ENCODE data around the gene ARHGAP10. TPM values are rescaled to one million over a fixed set of nuclear protein-coding genes. Genes with fewer than 3 reads are reported as not detected.

Gene ARHGAP10
- total RNA-seq, 1 experiment from 2014 or later, result 4.8 TPM

DNA sequence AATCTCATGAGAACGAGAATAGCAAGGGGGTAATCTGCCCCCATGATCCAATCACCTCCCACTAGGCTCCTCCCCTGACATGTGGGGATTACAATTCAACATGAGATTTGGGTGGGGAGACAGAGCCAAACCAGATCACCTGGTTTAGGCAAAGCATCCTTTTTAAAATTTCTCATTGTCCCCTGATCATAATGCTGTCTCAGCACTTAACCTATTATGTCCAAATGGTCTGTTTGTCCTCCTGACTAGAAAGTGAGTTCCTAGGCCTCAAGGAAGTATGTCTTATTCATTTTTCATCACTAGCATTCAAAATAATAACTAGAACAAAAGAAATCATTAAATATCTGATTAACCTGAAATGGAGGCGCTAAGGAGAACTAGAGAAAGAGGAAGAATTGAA, 40.1 kb upstream of the ARHGAP10 start:
- no peak overlapping the region for H3K4me3 ChIP-seq (ENCODE audit: low read depth, low read length, poor library complexity, severe bottlenecking)
- H3K4me1 ChIP-seq (ENCODE audit: insufficient read depth, low read length, poor library complexity, severe bottlenecking), result no peaks in the 10 kb centered on the region
- no peaks in the 10 kb centered on the region for H3K9me3 ChIP-seq (ENCODE audit: low read depth, low read length, poor library complexity, severe bottlenecking)
- CTCF ChIA-PET, result no interaction called here
- TF ChIP-seq, protein P1, sequence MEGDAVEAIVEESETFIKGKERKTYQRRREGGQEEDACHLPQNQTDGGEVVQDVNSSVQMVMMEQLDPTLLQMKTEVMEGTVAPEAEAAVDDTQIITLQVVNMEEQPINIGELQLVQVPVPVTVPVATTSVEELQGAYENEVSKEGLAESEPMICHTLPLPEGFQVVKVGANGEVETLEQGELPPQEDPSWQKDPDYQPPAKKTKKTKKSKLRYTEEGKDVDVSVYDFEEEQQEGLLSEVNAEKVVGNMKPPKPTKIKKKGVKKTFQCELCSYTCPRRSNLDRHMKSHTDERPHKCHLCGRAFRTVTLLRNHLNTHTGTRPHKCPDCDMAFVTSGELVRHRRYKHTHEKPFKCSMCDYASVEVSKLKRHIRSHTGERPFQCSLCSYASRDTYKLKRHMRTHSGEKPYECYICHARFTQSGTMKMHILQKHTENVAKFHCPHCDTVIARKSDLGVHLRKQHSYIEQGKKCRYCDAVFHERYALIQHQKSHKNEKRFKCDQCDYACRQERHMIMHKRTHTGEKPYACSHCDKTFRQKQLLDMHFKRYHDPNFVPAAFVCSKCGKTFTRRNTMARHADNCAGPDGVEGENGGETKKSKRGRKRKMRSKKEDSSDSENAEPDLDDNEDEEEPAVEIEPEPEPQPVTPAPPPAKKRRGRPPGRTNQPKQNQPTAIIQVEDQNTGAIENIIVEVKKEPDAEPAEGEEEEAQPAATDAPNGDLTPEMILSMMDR (conservative IDR thresholded peaks at IDR 0.05; ENCODE audit: low read depth, low read length), result no peak
- no peak for TF ChIP-seq EZH2 (IDR thresholded peaks at IDR 0.05; ENCODE audit: borderline replicate concordance, low read depth, low read length, poor library complexity, severe bottlenecking)
- no peak for DNase-seq (ENCODE audit: low spot score)
- no peaks in the 10 kb centered on the region for H3K36me3 ChIP-seq (ENCODE audit: insufficient read depth, low read length, poor library complexity, severe bottlenecking)
- no TSS peak for BruUV-seq (replicated peaks)
- intact Hi-C loops (cut with micrococcal nuclease; ENCODE audit: unreplicated experiment), result no loop called here
- POLR2A ChIA-PET (ENCODE audit: low non-redundant PET), result no interaction called here
- no peak overlapping the region for H3K27ac ChIP-seq (ENCODE audit: low read depth, low read length, poor library complexity, severe bottlenecking)
- no peaks in the 10 kb centered on the region for H3K27me3 ChIP-seq (replicated peaks; ENCODE audit: insufficient read depth, low read depth, low read length, poor library complexity)

DNA sequence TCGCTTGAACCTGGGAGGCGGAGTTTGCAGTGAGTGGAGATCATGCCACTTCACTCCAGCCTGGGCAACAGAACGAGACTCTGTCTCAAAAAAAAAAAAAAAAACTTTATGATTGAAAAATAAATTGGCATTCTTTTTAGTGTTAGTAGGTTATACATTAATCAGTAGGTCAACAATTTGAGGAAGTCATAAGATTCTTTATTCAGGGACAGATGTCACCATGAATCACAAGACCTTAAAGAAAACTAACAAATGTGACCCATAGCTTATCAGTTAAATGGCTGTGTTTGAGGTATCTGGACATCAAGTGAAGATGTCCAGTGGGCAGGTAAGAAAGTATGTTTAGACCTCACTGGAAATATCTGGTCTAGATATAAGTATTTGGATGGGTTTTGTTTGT, 38.7 kb upstream of the ARHGAP10 start:
- ChIA-PET POLR2A (ENCODE audit: low non-redundant PET) (no interaction called here), CTCF (no interaction called here)
- intact Hi-C loops (cut with micrococcal nuclease; ENCODE audit: unreplicated experiment), result no loop called here
- H3K4me1 ChIP-seq (ENCODE audit: insufficient read depth, low read length, poor library complexity, severe bottlenecking), result no peaks in the 10 kb centered on the region
- BruUV-seq (replicated peaks), result no TSS peak
- H3K4me3 ChIP-seq (ENCODE audit: low read depth, low read length, poor library complexity, severe bottlenecking), result no peak overlapping the region
- no peak overlapping the region for H3K27ac ChIP-seq (ENCODE audit: low read depth, low read length, poor library complexity, severe bottlenecking)
- no peaks in the 10 kb centered on the region for H3K36me3 ChIP-seq (ENCODE audit: insufficient read depth, low read length, poor library complexity, severe bottlenecking)
- no peaks in the 10 kb centered on the region for H3K9me3 ChIP-seq (ENCODE audit: low read depth, low read length, poor library complexity, severe bottlenecking)
- DNase-seq (ENCODE audit: low spot score), result no peak
- H3K27me3 ChIP-seq (replicated peaks; ENCODE audit: insufficient read depth, low read depth, low read length, poor library complexity), result no peaks in the 10 kb centered on the region
- no peak for TF ChIP-seq EZH2 (IDR thresholded peaks at IDR 0.05; ENCODE audit: borderline replicate concordance, low read depth, low read length, poor library complexity, severe bottlenecking)

DNA sequence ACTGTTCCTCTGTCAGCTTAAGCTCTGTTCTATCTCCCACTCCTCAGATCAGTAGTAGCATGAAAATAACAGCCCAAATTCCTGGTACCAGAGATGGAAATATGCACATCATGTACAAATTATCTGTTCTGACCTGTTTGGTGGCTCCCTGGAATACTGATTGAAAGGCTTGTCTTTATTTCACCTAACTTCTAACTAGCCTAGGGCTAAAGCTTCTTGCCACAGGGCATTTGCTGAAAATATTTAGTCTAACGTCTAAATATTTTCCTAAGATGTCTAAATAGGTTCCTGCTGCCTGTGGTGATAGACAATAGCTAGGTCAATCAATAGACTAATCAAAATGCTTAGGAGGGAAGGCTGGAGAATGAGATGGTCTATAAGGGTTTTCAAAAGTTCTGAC, 35.0 kb upstream of the ARHGAP10 start:
- intact Hi-C loops (cut with micrococcal nuclease; ENCODE audit: unreplicated experiment), result no loop called here
- no TSS peak for BruUV-seq (replicated peaks)
- TF ChIP-seq, protein P1 (conservative IDR thresholded peaks at IDR 0.05; ENCODE audit: low read depth, low read length), result no peak
- H3K27ac ChIP-seq (ENCODE audit: low read depth, low read length, poor library complexity, severe bottlenecking), result no peak overlapping the region
- no peaks in the 10 kb centered on the region for H3K4me1 ChIP-seq (ENCODE audit: insufficient read depth, low read length, poor library complexity, severe bottlenecking)
- no peaks in the 10 kb centered on the region for H3K27me3 ChIP-seq (replicated peaks; ENCODE audit: insufficient read depth, low read depth, low read length, poor library complexity)
- ChIA-PET CTCF (interaction anchor here (1.7 kb wide), 1 partner anchor 170 kb away, joined by 3 read pairs; no protein-coding TSS in a partner anchor), POLR2A (ENCODE audit: low non-redundant PET) (no interaction called here)
- no peaks in the 10 kb centered on the region for H3K36me3 ChIP-seq (ENCODE audit: insufficient read depth, low read length, poor library complexity, severe bottlenecking)
- H3K4me3 ChIP-seq (ENCODE audit: low read depth, low read length, poor library complexity, severe bottlenecking), result no peak overlapping the region
- no peak for DNase-seq (ENCODE audit: low spot score)
- peaks cover 5% of the 10 kb centered on the region for H3K9me3 ChIP-seq (ENCODE audit: low read depth, low read length, poor library complexity, severe bottlenecking)

DNA sequence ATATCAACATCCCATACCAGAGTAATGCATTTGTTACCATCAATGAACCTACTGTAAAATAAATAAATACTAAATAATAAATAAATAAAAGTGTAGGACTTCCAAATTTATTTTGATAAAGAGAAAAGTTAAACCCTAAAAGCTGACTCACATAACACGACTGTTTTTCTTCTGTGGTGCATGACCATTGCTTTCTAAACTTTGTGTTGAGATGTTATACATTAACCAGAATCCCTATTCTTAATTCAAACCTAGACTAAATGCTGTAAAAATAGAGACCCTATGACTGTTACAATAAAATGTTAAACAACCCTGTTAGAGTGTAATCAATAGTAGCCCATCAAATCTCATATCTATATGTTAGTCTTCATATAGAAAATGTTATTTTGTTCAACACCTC, 27.0 kb upstream of the ARHGAP10 start:
- POLR2A ChIA-PET (ENCODE audit: low non-redundant PET), result no interaction called here
- intact Hi-C loops (cut with micrococcal nuclease; ENCODE audit: unreplicated experiment), result no loop called here
- CTCF ChIA-PET, result no interaction called here
- Histone ChIP-seq H3K27me3 (replicated peaks; ENCODE audit: insufficient read depth, low read depth, low read length, poor library complexity) (no peaks in the 10 kb centered on the region), H3K27ac (ENCODE audit: low read depth, low read length, poor library complexity, severe bottlenecking) (no peak overlapping the region), H3K4me3 (ENCODE audit: low read depth, low read length, poor library complexity, severe bottlenecking) (no peak overlapping the region), H3K9me3 (ENCODE audit: low read depth, low read length, poor library complexity, severe bottlenecking) (peaks cover 5% of the 10 kb centered on the region), H3K36me3 (ENCODE audit: insufficient read depth, low read length, poor library complexity, severe bottlenecking) (no peaks in the 10 kb centered on the region), H3K4me1 (ENCODE audit: insufficient read depth, low read length, poor library complexity, severe bottlenecking) (no peaks in the 10 kb centered on the region)
- TF ChIP-seq EZH2 (IDR thresholded peaks at IDR 0.05; ENCODE audit: borderline replicate concordance, low read depth, low read length, poor library complexity, severe bottlenecking), result no peak
- TF ChIP-seq, protein P1 (conservative IDR thresholded peaks at IDR 0.05; ENCODE audit: low read depth, low read length), result no peak
- no peak for DNase-seq (ENCODE audit: low spot score)
- BruUV-seq (replicated peaks), result no TSS peak

Measured in A673 (cell line).